ENCODE data around the gene STIMATE.

Gene STIMATE

DNA sequence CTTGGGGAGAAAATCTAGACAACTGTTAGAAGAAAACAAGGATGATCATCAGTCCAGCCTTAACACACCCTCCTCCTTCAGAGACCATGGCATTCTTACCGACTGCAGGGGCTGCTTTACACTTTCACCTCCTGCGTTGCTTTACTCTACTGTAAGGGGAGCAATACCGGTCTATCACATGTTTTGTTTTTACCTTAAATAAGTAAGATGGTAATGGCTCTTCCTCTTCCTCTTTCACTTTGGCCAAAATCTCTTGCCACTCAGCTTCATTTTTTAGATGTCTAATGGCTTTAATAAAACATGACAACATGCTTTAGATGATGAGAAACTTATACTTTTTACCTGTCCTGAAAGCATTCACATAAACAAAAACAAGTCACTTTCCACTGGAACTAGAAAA lies 33.4 kb upstream of the STIMATE start:
- TF ChIP-seq FOXP2 (optimal IDR thresholded peaks at IDR 0.05; ENCODE audit: borderline replicate concordance, extremely low read depth, extremely low read length, insufficient read depth) (no peak), TAF1 (IDR thresholded peaks at IDR 0.05; ENCODE audit: borderline replicate concordance, insufficient read depth, low read length) (no peak), REST (IDR thresholded peaks at IDR 0.05; ENCODE audit: insufficient read depth in 1 of 2, low read depth in 2 of 2, low read length in 2 of 2) (no peak), POLR2AphosphoS5 (IDR thresholded peaks at IDR 0.05; ENCODE audit: low read depth, low read length) (no peak), SIN3A (IDR thresholded peaks at IDR 0.05; ENCODE audit: borderline replicate concordance, insufficient read depth, low read length) (no peak)

DNA sequence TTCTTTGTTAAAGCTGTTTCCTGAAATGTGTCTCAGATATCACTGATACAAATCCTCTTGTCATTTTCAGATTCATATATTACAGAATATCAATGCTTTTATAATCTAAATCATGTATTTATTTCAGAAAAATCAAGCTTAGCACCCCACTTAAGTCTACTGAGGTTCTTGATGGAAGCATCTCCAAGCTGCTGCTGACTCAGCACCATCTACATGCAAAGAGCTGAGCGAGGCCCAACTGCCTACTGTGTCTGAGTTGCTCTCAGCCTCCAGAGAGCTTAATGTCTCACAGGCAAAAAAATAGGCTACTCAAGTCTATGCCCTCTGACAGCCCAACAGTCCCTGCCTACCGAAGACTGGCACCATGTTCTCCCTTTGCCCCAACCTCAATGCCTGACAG lies 29.2 kb upstream of the STIMATE start:
- no peak for TF ChIP-seq FOXP2 (optimal IDR thresholded peaks at IDR 0.05; ENCODE audit: borderline replicate concordance, extremely low read depth, extremely low read length, insufficient read depth)
- no peak for TF ChIP-seq POLR2AphosphoS5 (IDR thresholded peaks at IDR 0.05; ENCODE audit: low read depth, low read length)
- TF ChIP-seq REST (IDR thresholded peaks at IDR 0.05; ENCODE audit: insufficient read depth in 1 of 2, low read depth in 2 of 2, low read length in 2 of 2) = no peak

- no peak for TF ChIP-seq REST (IDR thresholded peaks at IDR 0.05; ENCODE audit: insufficient read depth in 1 of 2, low read depth in 2 of 2, low read length in 2 of 2)
- TF ChIP-seq TAF1 (IDR thresholded peaks at IDR 0.05; ENCODE audit: borderline replicate concordance, insufficient read depth, low read length) = no peak
- TF ChIP-seq FOXP2 (optimal IDR thresholded peaks at IDR 0.05; ENCODE audit: borderline replicate concordance, extremely low read depth, extremely low read length, insufficient read depth) = no peak
- no peak for TF ChIP-seq SIN3A (IDR thresholded peaks at IDR 0.05; ENCODE audit: borderline replicate concordance, insufficient read depth, low read length)
- TF ChIP-seq POLR2AphosphoS5 (IDR thresholded peaks at IDR 0.05; ENCODE audit: low read depth, low read length) = no peak
These were observed 28.3 kb upstream of the STIMATE start for GRCh38 chr3:52925405-52926313.

DNA sequence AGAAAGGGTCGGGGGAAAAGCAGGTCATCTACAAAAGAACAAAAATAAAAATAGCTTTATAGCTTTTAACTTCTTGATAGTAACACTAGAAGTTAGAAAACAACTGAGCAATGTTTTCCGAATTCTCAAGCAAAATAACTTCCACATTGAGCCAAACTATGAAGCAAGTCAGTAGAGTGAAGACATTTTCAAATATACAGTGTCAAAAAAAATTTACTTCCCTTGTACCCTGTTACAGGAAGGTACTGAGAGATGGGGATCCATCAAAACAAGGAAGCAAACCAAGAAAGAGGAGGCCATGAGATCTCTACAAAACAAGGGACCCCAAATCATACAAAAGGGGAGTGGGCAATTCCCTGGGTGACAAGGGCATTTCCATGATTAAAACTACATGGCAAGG lies 26.6 kb upstream of the STIMATE start:
- TF ChIP-seq TAF1 (IDR thresholded peaks at IDR 0.05; ENCODE audit: borderline replicate concordance, insufficient read depth, low read length) = no peak
- no peak for TF ChIP-seq SIN3A (IDR thresholded peaks at IDR 0.05; ENCODE audit: borderline replicate concordance, insufficient read depth, low read length)
- TF ChIP-seq REST (IDR thresholded peaks at IDR 0.05; ENCODE audit: insufficient read depth in 1 of 2, low read depth in 2 of 2, low read length in 2 of 2) = no peak
- TF ChIP-seq FOXP2 (optimal IDR thresholded peaks at IDR 0.05; ENCODE audit: borderline replicate concordance, extremely low read depth, extremely low read length, insufficient read depth) = no peak
- TF ChIP-seq POLR2AphosphoS5 (IDR thresholded peaks at IDR 0.05; ENCODE audit: low read depth, low read length) = no peak
